Left lung (tissue), 10 donors: ENCODE results near the gene C20orf144. TPM values are rescaled to one million over a fixed set of nuclear protein-coding genes. Genes with fewer than 3 reads are reported as not detected.

ENCODE experiments used
- ATAC-seq: fragments of 200-7000 bp; cut with Tn5 transposase; one replicate; pipeline ENCODE4 v1.9.1; 2020; ENCODE audit warnings: moderate library complexity
- DNase-seq, 4 donors: peaks; one replicate each; pipeline ENCODE4 v3.0.0-alpha.2; 2013 to 2020
- H3K27ac ChIP-seq, 2 donors: fragments of 200-600 bp; sonication (generic) in 1 of 2; one replicate each; pipeline versions ENCODE4 v1.5.0 to v1.8.0; 2020 to 2021
- H3K27me3 ChIP-seq, 2 donors: fragments of 200-600 bp; sonication (generic) in 1 of 2; one replicate each; pipeline versions ENCODE4 v1.5.0 to v1.8.0; 2020 to 2021
- H3K36me3 ChIP-seq, 2 donors: fragments of 200-600 bp; sonication (generic) in 1 of 2; one replicate each; pipeline versions ENCODE4 v1.5.0 to v1.8.0; 2020 to 2021
- H3K4me1 ChIP-seq, 2 donors: fragments of 200-600 bp; one replicate each; pipeline ENCODE4 v1.8.0; 2021
- H3K4me3 ChIP-seq, 2 donors: fragments of 200-600 bp; sonication (generic) in 1 of 2; one replicate each; pipeline versions ENCODE4 v1.5.0 to v1.8.0; 2020 to 2021; ENCODE audit warnings: mild to moderate bottlenecking in 1 of 2
- H3K9me3 ChIP-seq, 2 donors: fragments of 200-600 bp; sonication (generic) in 1 of 2; one replicate each; pipeline versions ENCODE4 v1.5.0 to v1.8.0; 2020 to 2021
- intact Hi-C, 2 donors: fragments of 100-400 bp; cut with DNase I; formaldehyde crosslinking; loops; one replicate each; pipeline versions ENCODE4 v1.11.2 to v1.14.2; 2022
- polyA plus RNA-seq, 6 donors: library from polyadenylated mRNA; unstranded; fragments of 120-200 nt; gene quantifications; one replicate each; pipeline ENCODE4 v1.2.1, GENCODE V29; 2013; ENCODE audit not compliant: insufficient read length in 6 of 6
- total RNA-seq, 2 donors: library from RNA; stranded (reverse); fragmentation: NEBNext Ultra II Directional; extraction: Animal tissue kit (Norgen Biotek cat#: 25700); gene quantifications; one replicate each; pipeline ENCODE4 v1.2.1, GENCODE V29; 2021
- TF ChIP-seq, protein P1 (sequence below), 2 donors: fragments of 200-600 bp; sonication (generic) in 1 of 2; IDR thresholded peaks; one replicate each; pipeline versions ENCODE4 v1.5.0 to v1.8.0; 2021; ENCODE audit warnings: antibody characterized with exemption in 2 of 2
- donor health status: DM: no; HTN: yes; CAD: no.
- donor health status: DM: no; HTN: no; CAD: no.

Gene C20orf144
- total and polyA plus RNA-seq, 8 donors: 0.24 to 0.78 (median 0.34) TPM; not detected in 1

DNA sequence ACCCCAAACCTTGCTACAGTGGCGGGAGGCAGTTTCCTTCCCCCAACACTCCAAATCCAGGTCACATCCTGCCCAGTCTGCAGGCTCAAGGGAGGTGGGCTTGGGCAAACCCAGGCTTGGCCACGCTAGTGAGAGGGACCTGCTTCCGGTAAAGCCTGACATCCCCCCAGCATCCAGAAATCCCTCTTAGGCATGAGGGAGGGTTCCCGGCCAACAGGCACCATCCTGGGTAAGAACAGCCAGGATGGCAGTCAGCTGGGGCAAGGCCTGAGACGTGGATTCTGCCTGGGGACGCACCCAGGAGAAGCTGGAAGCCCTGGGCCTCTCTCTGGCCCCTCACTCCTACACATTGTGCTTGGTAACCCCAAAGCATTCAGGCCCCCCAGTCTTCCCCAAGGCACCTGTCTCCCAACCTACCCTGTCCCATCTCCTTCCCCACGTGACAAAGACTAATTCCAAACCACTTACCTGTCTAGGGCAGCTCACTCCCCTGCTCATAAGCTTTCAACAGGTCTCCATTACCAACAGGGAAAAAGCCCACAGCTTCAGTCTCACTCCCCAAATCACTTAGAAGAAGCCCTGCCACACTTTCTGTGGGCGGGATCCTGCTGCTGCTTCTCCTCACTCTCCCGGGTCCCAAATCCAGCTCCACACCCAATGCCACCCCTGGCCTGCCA lies 2.1 kb downstream of the C20orf144 start:
- Histone ChIP-seq H3K27ac (peak overlapping the region; percentile 77 to 85), H3K36me3 (peaks cover 0 to 6% of the 10 kb centered on the region in 2 donors), H3K4me3 (peak overlapping the region; percentile 67 to 74), H3K27me3 (no peaks in the 10 kb centered on the region), H3K9me3 (no peaks in the 10 kb centered on the region), H3K4me1 (peaks cover 18 to 50% of the 10 kb centered on the region in 2 donors)
- intact Hi-C loops: no loop called here
- TF ChIP-seq, protein P1, sequence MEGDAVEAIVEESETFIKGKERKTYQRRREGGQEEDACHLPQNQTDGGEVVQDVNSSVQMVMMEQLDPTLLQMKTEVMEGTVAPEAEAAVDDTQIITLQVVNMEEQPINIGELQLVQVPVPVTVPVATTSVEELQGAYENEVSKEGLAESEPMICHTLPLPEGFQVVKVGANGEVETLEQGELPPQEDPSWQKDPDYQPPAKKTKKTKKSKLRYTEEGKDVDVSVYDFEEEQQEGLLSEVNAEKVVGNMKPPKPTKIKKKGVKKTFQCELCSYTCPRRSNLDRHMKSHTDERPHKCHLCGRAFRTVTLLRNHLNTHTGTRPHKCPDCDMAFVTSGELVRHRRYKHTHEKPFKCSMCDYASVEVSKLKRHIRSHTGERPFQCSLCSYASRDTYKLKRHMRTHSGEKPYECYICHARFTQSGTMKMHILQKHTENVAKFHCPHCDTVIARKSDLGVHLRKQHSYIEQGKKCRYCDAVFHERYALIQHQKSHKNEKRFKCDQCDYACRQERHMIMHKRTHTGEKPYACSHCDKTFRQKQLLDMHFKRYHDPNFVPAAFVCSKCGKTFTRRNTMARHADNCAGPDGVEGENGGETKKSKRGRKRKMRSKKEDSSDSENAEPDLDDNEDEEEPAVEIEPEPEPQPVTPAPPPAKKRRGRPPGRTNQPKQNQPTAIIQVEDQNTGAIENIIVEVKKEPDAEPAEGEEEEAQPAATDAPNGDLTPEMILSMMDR (IDR thresholded peaks at IDR 0.05): no peak
- DNase-seq (no peak), ATAC-seq (no peak)

GRCh38 chr20:33664762-33665144 lies 2.6 kb downstream of the C20orf144 start:
- no peak for DNase-seq
- H3K27ac ChIP-seq: no peak overlapping the region
- TF ChIP-seq, protein P1 (IDR thresholded peaks at IDR 0.05): no peak

DNA sequence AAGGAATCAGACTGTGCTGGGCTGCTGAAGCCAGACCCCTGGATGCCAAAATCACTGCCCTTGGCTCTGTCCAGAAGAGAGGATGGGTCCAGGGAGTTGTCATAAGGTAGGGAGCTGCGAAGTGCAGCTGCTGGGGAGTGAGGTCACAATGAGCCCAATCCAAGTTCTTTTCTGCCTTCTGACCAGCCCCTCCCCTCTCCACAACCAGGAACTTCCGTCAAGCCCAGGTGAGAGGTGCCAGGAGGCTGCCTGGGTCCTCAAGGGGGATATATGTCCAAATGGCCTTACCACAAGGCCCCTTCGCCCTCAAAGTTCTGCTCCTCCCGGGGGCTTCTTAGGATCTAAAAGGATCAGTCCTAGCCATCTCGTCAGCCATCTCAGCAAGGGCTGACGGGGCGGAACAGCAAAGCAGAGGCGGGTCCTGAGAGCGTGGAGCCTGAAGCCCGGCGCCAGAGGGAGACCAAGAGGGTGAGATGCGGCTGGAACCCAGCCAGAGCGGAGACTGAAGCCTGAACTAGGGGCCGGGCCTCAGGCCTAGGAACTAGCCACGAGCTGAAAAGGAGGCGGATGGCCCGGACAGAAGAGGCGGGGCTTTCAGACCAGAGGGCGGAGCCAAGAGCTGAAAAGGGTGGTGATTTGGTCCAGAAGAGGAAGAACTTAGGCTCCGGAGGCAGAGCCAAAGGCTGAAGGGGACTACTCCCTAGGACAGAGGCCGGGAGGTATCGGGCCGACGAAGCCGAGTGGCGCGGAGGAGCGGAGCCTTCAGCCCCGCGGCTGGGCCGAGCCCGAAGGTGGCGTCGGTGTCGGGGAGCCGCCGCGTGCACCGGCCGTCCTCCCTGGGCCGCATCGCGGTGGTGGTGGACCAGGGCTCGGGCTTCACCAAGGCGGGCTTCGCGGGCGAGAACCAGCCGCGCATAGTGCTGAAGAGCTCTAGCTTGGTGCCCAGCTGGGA lies 4.4 kb downstream of the C20orf144 start, which contains the start of gene ACTL10:
Gene ACTL10 (plus strand): TSS at position 651 of the 952 bp plus-strand sequence. CDS start 555 bp downstream, outside the sequence.
- peak; percentile 89 to 98 (median 98) for DNase-seq
- Histone ChIP-seq H3K36me3 (peaks cover 0 to 11% of the 10 kb centered on the region in 2 donors), H3K4me3 (peak within 1 kb of the TSS; percentile 55 to 56), H3K27me3 (no peaks in the 10 kb centered on the region), H3K4me1 (peaks cover 18 to 50% of the 10 kb centered on the region in 2 donors), H3K27ac (peak within 1 kb of the TSS; percentile 79 to 87), H3K9me3 (no peaks in the 10 kb centered on the region)
- intact Hi-C loops: no loop called here
- TF ChIP-seq, protein P1 (IDR thresholded peaks at IDR 0.05): peak in 1 of 2 donors; percentile 36
- ATAC-seq: peak; percentile 81

More at GRCh38 chr20:33664762-33665144, 2.6 kb downstream of the C20orf144 start:
- Histone ChIP-seq H3K36me3 (peaks cover 0 to under 1% of the 10 kb centered on the region in 2 donors), H3K27me3 (no peaks in the 10 kb centered on the region), H3K4me1 (peaks cover 18 to 50% of the 10 kb centered on the region in 2 donors), H3K9me3 (no peaks in the 10 kb centered on the region), H3K4me3 (no peak overlapping the region)
- no peak for ATAC-seq
- intact Hi-C loops: no loop called here

- peak overlapping the region; percentile 55 to 56 for H3K4me3 ChIP-seq
- H3K27me3 ChIP-seq: no peaks in the 10 kb centered on the region
- DNase-seq: peak in 1 of 4 donors; percentile 91
- peak; percentile 2 for ATAC-seq
- H3K9me3 ChIP-seq: no peaks in the 10 kb centered on the region
- peaks cover 0 to 11% of the 10 kb centered on the region in 2 donors for H3K36me3 ChIP-seq
- intact Hi-C loops: no loop called here
- peaks cover 18 to 56% of the 10 kb centered on the region in 2 donors for H3K4me1 ChIP-seq
- TF ChIP-seq, protein P1 (IDR thresholded peaks at IDR 0.05): no peak
- H3K27ac ChIP-seq: peak overlapping the region; percentile 79 to 87
Measured at GRCh38 chr20:33667245-33667675, 5.1 kb downstream of the C20orf144 start.
